WERI-Rb-1 (cell line): ENCODE data around the gene TRIM4.
"Not testable (repeated sequence)": the region's sequence is repeated elsewhere in the genome, so short reads cannot be mapped to it uniquely, and the experiment has no call there.

Experiments used
- DNase-seq: peaks from one replicate; pipeline ENCODE4 v3.0.0-alpha.2; 2020
- H3K27ac ChIP-seq: fragments of 250-450 bp; sonication (Bioruptor Pico); 2 replicates; pipeline ENCODE4 v1.5.1; 2020; ENCODE audit warnings: mild to moderate bottlenecking, moderate library complexity
- H3K27me3 ChIP-seq: fragments of 250-450 bp; sonication (Bioruptor Pico); 2 replicates; pipeline ENCODE4 v1.5.1; 2021; ENCODE audit warnings: mild to moderate bottlenecking, low read depth, moderate library complexity; ENCODE audit not compliant: insufficient read depth, severe bottlenecking
- H3K36me3 ChIP-seq: fragments of 250-450 bp; sonication (Bioruptor Pico); 2 replicates; pipeline ENCODE4 v1.5.1; 2020; ENCODE audit warnings: mild to moderate bottlenecking, moderate library complexity
- H3K4me3 ChIP-seq: 2 replicates; pipeline ENCODE4 v1.5.1; 2011; ENCODE audit warnings: low read depth, mild to moderate bottlenecking, control low read depth, low read length
- H3K9me3 ChIP-seq: fragments of 250-450 bp; sonication (Bioruptor Pico); 2 replicates; pipeline ENCODE4 v1.5.1; 2021; ENCODE audit warnings: mild to moderate bottlenecking, moderate library complexity; ENCODE audit not compliant: severe bottlenecking
- CTCF ChIP-seq: IDR thresholded peaks from 2 replicates; pipeline ENCODE4 v1.5.1; 2011; ENCODE audit warnings: low read depth, mild to moderate bottlenecking, control low read depth, inconsistent platforms, low read length

TRIM4 gene

GRCh38 chr7:99918959-99919813 is at the start of gene TRIM4:
TRIM4 (minus strand) TSS chr7:99919530; CDS start chr7:99919401, 129 bp downstream.
- Histone ChIP-seq H3K36me3 (peaks cover 34% of the 10 kb centered on the region), H3K27ac (peak within 1 kb of the TSS; percentile 84), H3K27me3 (no peaks in the 10 kb centered on the region), H3K9me3 (no peaks in the 10 kb centered on the region), H3K4me3 (peak within 1 kb of the TSS; percentile 78)
- TF ChIP-seq CTCF = 0 out of 2 replicates have a peak, but pooled peaks have one; percentile 19
- peak; percentile 90 for DNase-seq

- no peak overlapping the region for H3K4me3 ChIP-seq
- no peak overlapping the region for H3K27ac ChIP-seq
- H3K36me3 ChIP-seq = no peaks in the 10 kb centered on the region
- no peak for DNase-seq
- no peak for TF ChIP-seq CTCF
- H3K9me3 ChIP-seq = no peaks in the 10 kb centered on the region
- H3K27me3 ChIP-seq = peaks cover 71% of the 10 kb centered on the region
These were observed 39.4 kb upstream of the TRIM4 start for GRCh38 chr7:99958564-99959227.

- no peak overlapping the region for H3K27ac ChIP-seq
- DNase-seq = no peak
- no peaks in the 10 kb centered on the region for H3K36me3 ChIP-seq
- no peak for TF ChIP-seq CTCF
- peaks cover 47% of the 10 kb centered on the region for H3K27me3 ChIP-seq
- no peak overlapping the region for H3K4me3 ChIP-seq
- H3K9me3 ChIP-seq = peaks cover 10% of the 10 kb centered on the region
These were observed 35.9 kb upstream of the TRIM4 start for GRCh38 chr7:99955247-99955646.

- DNase-seq, H3K27ac ChIP-seq, H3K36me3 ChIP-seq, H3K4me3 ChIP-seq, H3K9me3 ChIP-seq: not testable (repeated sequence)
- H3K27me3 ChIP-seq = peaks cover 42% of the 10 kb centered on the region
These were observed 35.3 kb upstream of the TRIM4 start for GRCh38 chr7:99954643-99955042.

- Histone ChIP-seq H3K9me3 (peaks cover 10% of the 10 kb centered on the region), H3K36me3 (no peaks in the 10 kb centered on the region), H3K4me3 (no peak overlapping the region), H3K27ac (no peak overlapping the region), H3K27me3 (peaks cover 32% of the 10 kb centered on the region)
- DNase-seq = no peak
- TF ChIP-seq CTCF = no peak
These were observed 34.3 kb upstream of the TRIM4 start for GRCh38 chr7:99953649-99954048.

- not testable (repeated sequence) for H3K27ac ChIP-seq, H3K36me3 ChIP-seq, DNase-seq, H3K9me3 ChIP-seq, H3K4me3 ChIP-seq
- H3K27me3 ChIP-seq = peaks cover 25% of the 10 kb centered on the region
These were observed 33.3 kb upstream of the TRIM4 start for GRCh38 chr7:99952649-99953048.

GRCh38 chr7:99950819-99951218 is 31.5 kb upstream of the TRIM4 start:
- H3K27ac ChIP-seq, H3K36me3 ChIP-seq, H3K9me3 ChIP-seq, H3K4me3 ChIP-seq, DNase-seq: not testable (repeated sequence)
- peaks cover 10% of the 10 kb centered on the region for H3K27me3 ChIP-seq
